ENCODE results near the gene OMA1.

Gene OMA1

GRCh38 chr1:58575551-58576324 is 29.2 kb upstream of the OMA1 start:
- peak; percentile 4; the same call in 1 of the 3 replicates for ATAC-seq (ENCODE audit: low read depth)
- no peaks in the 10 kb centered on the region for H3K27me3 ChIP-seq (ENCODE audit: insufficient read depth, poor library complexity, severe bottlenecking)
- peaks cover 45% of the 10 kb centered on the region for H3K4me1 ChIP-seq (ENCODE audit: insufficient read depth, poor library complexity, severe bottlenecking)
- H3K9me3 ChIP-seq (ENCODE audit: severe bottlenecking): no peaks in the 10 kb centered on the region
- peak; percentile 69 for DNase-seq (ENCODE audit: low spot score)
- TF ChIP-seq CTCF (IDR thresholded peaks at IDR 0.05; ENCODE audit: poor library complexity, severe bottlenecking): no peak
- H3K4me3 ChIP-seq (ENCODE audit: severe bottlenecking): peak overlapping the region; percentile 60
- peaks cover 18% of the 10 kb centered on the region; the same call in 1 of the 2 replicates for H3K36me3 ChIP-seq (ENCODE audit: low read depth)
- peak overlapping the region; percentile 90 for H3K27ac ChIP-seq (ENCODE audit: poor library complexity, severe bottlenecking)

- H3K4me3 ChIP-seq (ENCODE audit: severe bottlenecking): peak overlapping the region; percentile 60
- H3K27ac ChIP-seq (ENCODE audit: poor library complexity, severe bottlenecking): peak overlapping the region; percentile 90
- H3K27me3 ChIP-seq (ENCODE audit: insufficient read depth, poor library complexity, severe bottlenecking): no peaks in the 10 kb centered on the region
- DNase-seq (ENCODE audit: low spot score) (no peak), ATAC-seq (ENCODE audit: low read depth) (no peak)
- no peaks in the 10 kb centered on the region for H3K9me3 ChIP-seq (ENCODE audit: severe bottlenecking)
- H3K4me1 ChIP-seq (ENCODE audit: insufficient read depth, poor library complexity, severe bottlenecking): peaks cover 45% of the 10 kb centered on the region
- H3K36me3 ChIP-seq (ENCODE audit: low read depth): peaks cover 18% of the 10 kb centered on the region; the same call in 1 of the 2 replicates
- no peak for TF ChIP-seq CTCF (IDR thresholded peaks at IDR 0.05; ENCODE audit: poor library complexity, severe bottlenecking)
These were observed 28.3 kb upstream of the OMA1 start for GRCh38 chr1:58574816-58575215.

GRCh38 chr1:58573705-58574591 is 27.4 kb upstream of the OMA1 start:
- no peaks in the 10 kb centered on the region for H3K27me3 ChIP-seq (ENCODE audit: insufficient read depth, poor library complexity, severe bottlenecking)
- DNase-seq (ENCODE audit: low spot score) (no peak), ATAC-seq (ENCODE audit: low read depth) (peak; percentile 20; the same call in 2 of the 3 replicates)
- H3K9me3 ChIP-seq (ENCODE audit: severe bottlenecking): no peaks in the 10 kb centered on the region
- TF ChIP-seq CTCF (IDR thresholded peaks at IDR 0.05; ENCODE audit: poor library complexity, severe bottlenecking): no peak
- H3K36me3 ChIP-seq (ENCODE audit: low read depth): peaks cover 10% of the 10 kb centered on the region; the same call in 1 of the 2 replicates
- peak overlapping the region; percentile 90 for H3K27ac ChIP-seq (ENCODE audit: poor library complexity, severe bottlenecking)
- peaks cover 47% of the 10 kb centered on the region for H3K4me1 ChIP-seq (ENCODE audit: insufficient read depth, poor library complexity, severe bottlenecking)
- peak overlapping the region; percentile 60 for H3K4me3 ChIP-seq (ENCODE audit: severe bottlenecking)

- Histone ChIP-seq H3K4me3 (ENCODE audit: severe bottlenecking) (no peak overlapping the region), H3K9me3 (ENCODE audit: severe bottlenecking) (no peaks in the 10 kb centered on the region), H3K4me1 (ENCODE audit: insufficient read depth, poor library complexity, severe bottlenecking) (peaks cover 43% of the 10 kb centered on the region), H3K36me3 (ENCODE audit: low read depth) (peaks cover 10% of the 10 kb centered on the region; the same call in 1 of the 2 replicates), H3K27me3 (ENCODE audit: insufficient read depth, poor library complexity, severe bottlenecking) (no peaks in the 10 kb centered on the region), H3K27ac (ENCODE audit: poor library complexity, severe bottlenecking) (peak overlapping the region; percentile 90)
- TF ChIP-seq CTCF (IDR thresholded peaks at IDR 0.05; ENCODE audit: poor library complexity, severe bottlenecking): no peak
- DNase-seq (ENCODE audit: low spot score) (no peak), ATAC-seq (ENCODE audit: low read depth) (no peak)
These were observed 26.6 kb upstream of the OMA1 start for GRCh38 chr1:58573138-58573537.

All from RWPE2 (cell line).